K562 (cell line): ENCODE results near the gene TSPAN16. TPM values are rescaled to one million over a fixed set of nuclear protein-coding genes. Genes with fewer than 3 reads are reported as not detected.
A peak's percentile ranks its signal among the peaks of the same experiment; 100 is the strongest.

Source experiments
- ATAC-seq: fragments of 200-7000 bp; cut with Tn5 transposase; 3 replicates; pipeline ENCODE4 v1.9.1; 2020; ENCODE audit warnings: moderate library complexity
- BruUV-seq: library from RNA; stranded (reverse); fragments of 400-500 nt; replicated peaks from 2 replicates; lab custom pipeline; 2021; lab: Mats Ljungman, UMichigan
- CTCF ChIA-PET: fragments of 300-600 bp; formaldehyde crosslinking; extraction: SDS; loops from one replicate; lab custom pipeline; 2021; ENCODE audit warnings: low intra/inter-chr PET ratio; lab: Yijun Ruan, JAX
- POLR2A ChIA-PET: fragments of 300-600, 350-650 bp; sonication (Branson Sonifier 250); formaldehyde crosslinking; extraction: SDS; loops from one replicate; lab custom pipeline; 2021; ENCODE audit warnings: antibody characterized with exemption, inconsistent platforms; lab: Yijun Ruan, JAX
- DNase-seq, 4 experiments: peaks; one replicate each; pipeline versions ENCODE4 v3.0.0 to v3.0.0-alpha.2; 2011 to 2018; ENCODE audit warnings: low spot score in 3 of 4, mixed read lengths in 3 of 4; ENCODE audit errors: extremely low read depth in 1 of 4
- FAIRE-seq: peaks from 2 replicates; lab custom pipeline; 2011; peaks lifted over from hg19 to GRCh38; lab: Jason Lieb, UNC
- H2AFZ ChIP-seq: 2 replicates; pipeline ENCODE4 v1.6.0; 2011; ENCODE audit warnings: low read depth, low read length, control low read depth, inconsistent platforms
- H3K27ac ChIP-seq: fragments of 200-600 bp; 3 replicates; pipeline ENCODE4 v1.8.0; 2011; ENCODE audit warnings: low read depth, mild to moderate bottlenecking, control low read depth, inconsistent platforms, low read length, moderate library complexity, mixed read lengths; ENCODE audit errors: extremely low read depth
- H3K27me3 ChIP-seq, 2 experiments: fragments of 300-600 bp in 1 of 2; 2 replicates in 1 of 2; 3 replicates in 1 of 2; pipeline versions ENCODE4 v1.6.0 to v1.8.0; 2011; ENCODE audit warnings: inconsistent platforms in 2 of 2, low read length in 2 of 2, mild to moderate bottlenecking in 1 of 2, mixed read lengths in 1 of 2, moderate library complexity in 1 of 2; ENCODE audit not compliant: control insufficient read depth in 2 of 2, insufficient read depth in 2 of 2
- H3K36me3 ChIP-seq: fragments of 300-600 bp; 3 replicates; pipeline ENCODE4 v1.8.0; 2011; ENCODE audit warnings: mild to moderate bottlenecking, low read length, inconsistent platforms; ENCODE audit not compliant: control insufficient read depth, insufficient read depth
- H3K4me1 ChIP-seq, 2 experiments: fragments of 200-600 bp in 1 of 2; replicated peaks in 1 of 2; 2 replicates in 1 of 2; 3 replicates in 1 of 2; pipeline versions ENCODE4 v1.5.1 to v1.8.0; 2011; ENCODE audit warnings: inconsistent platforms in 2 of 2, low read length in 2 of 2, mild to moderate bottlenecking in 1 of 2, mixed read lengths in 1 of 2, moderate library complexity in 1 of 2; ENCODE audit not compliant: control insufficient read depth in 2 of 2, insufficient read depth in 2 of 2
- H3K4me2 ChIP-seq: 2 replicates; pipeline ENCODE4 v1.6.1; 2011; ENCODE audit warnings: low read length, control low read depth, inconsistent platforms, mixed read lengths; ENCODE audit not compliant: insufficient read depth
- H3K4me3 ChIP-seq: fragments of 200-600 bp; sonication (generic), shearing (Covaris generic); 2 replicates; pipeline ENCODE4 v1.5.1; 2016; ENCODE audit warnings: control low read depth, inconsistent platforms
- H3K79me2 ChIP-seq: fragments of 200-600 bp; 3 replicates; pipeline ENCODE4 v1.8.0; 2011; ENCODE audit warnings: low read length, inconsistent platforms; ENCODE audit not compliant: control insufficient read depth, insufficient read depth
- H3K9ac ChIP-seq, 2 experiments: 2 replicates each; pipeline versions ENCODE4 v1.6.0 to v1.6.1; 2011; ENCODE audit warnings: low read depth in 2 of 2, low read length in 2 of 2, control low read depth in 1 of 2, inconsistent platforms in 1 of 2, mild to moderate bottlenecking in 1 of 2, mixed read lengths in 1 of 2; ENCODE audit not compliant: insufficient read depth in 1 of 2
- H3K9me1 ChIP-seq: one replicate; pipeline ENCODE4 v1.6.0; 2011; ENCODE audit warnings: inconsistent platforms, mild to moderate bottlenecking, low read length, moderate library complexity; ENCODE audit not compliant: control insufficient read depth, insufficient read depth
- H3K9me3 ChIP-seq: replicated peaks from 2 replicates; pipeline ENCODE4 v1.5.1; 2011; ENCODE audit warnings: low read depth, low read length, inconsistent platforms; ENCODE audit not compliant: control insufficient read depth, insufficient read depth
- H4K20me1 ChIP-seq: replicated peaks from 2 replicates; pipeline ENCODE4 v1.6.1; 2011; ENCODE audit warnings: low read length, inconsistent platforms, mixed read lengths; ENCODE audit not compliant: control insufficient read depth, insufficient read depth
- BCOR ChIP-seq: fragments of 450-650 bp; IDR thresholded peaks from 2 replicates; pipeline ENCODE4 v1.6.1; 2016
- FOXK1 ChIP-seq: sonication (generic); formaldehyde crosslinking; IDR thresholded peaks from 2 replicates; pipeline ENCODE4 v1.8.0; 2022; ENCODE audit warnings: missing genetic modification reagents, mild to moderate bottlenecking, borderline replicate concordance
- HDAC2 ChIP-seq: fragments of 450-650 bp; IDR thresholded peaks from 2 replicates; pipeline ENCODE4 v1.6.1; 2016; ENCODE audit warnings: mild to moderate bottlenecking
- KDM1A ChIP-seq, 2 experiments: fragments of 450-650 bp; IDR thresholded peaks; 2 replicates each; pipeline ENCODE4 v1.6.1; 2016; ENCODE audit warnings: mild to moderate bottlenecking in 2 of 2
- MEIS2 ChIP-seq: fragments of 450-650 bp; IDR thresholded peaks from 2 replicates; pipeline ENCODE4 v1.6.1; 2014; ENCODE audit warnings: mild to moderate bottlenecking; ENCODE audit not compliant: partially characterized antibody
- MTA3 ChIP-seq: fragments of 450-650 bp; formaldehyde crosslinking; IDR thresholded peaks from 2 replicates; pipeline ENCODE4 v1.6.1; 2017; ENCODE audit warnings: mild to moderate bottlenecking, borderline replicate concordance
- NFATC3 ChIP-seq: fragments of 450-650 bp; IDR thresholded peaks from 2 replicates; pipeline ENCODE4 v1.6.1; 2017; ENCODE audit warnings: mild to moderate bottlenecking
- PTBP1 ChIP-seq: fragments of 200-400 bp; formaldehyde crosslinking; IDR thresholded peaks from 2 replicates; pipeline ENCODE4 v1.6.1; 2017; ENCODE audit warnings: low read depth, low read length
- RBM22 ChIP-seq: fragments of 200-400 bp; formaldehyde crosslinking; IDR thresholded peaks from 2 replicates; pipeline ENCODE4 v1.6.1; 2018; ENCODE audit warnings: low read length, low read depth; ENCODE audit not compliant: poor library complexity, severe bottlenecking
- SMAD2 ChIP-seq: fragments of 150-350 bp; IDR thresholded peaks from 2 replicates; pipeline ENCODE4 v1.6.1; 2014; ENCODE audit warnings: low read depth, mild to moderate bottlenecking, low read length
- SMARCA5 ChIP-seq: fragments of 450-650 bp; IDR thresholded peaks from 2 replicates; pipeline ENCODE4 v1.6.1; 2016
- THRAP3 ChIP-seq: fragments of 450-650 bp; IDR thresholded peaks from 2 replicates; pipeline ENCODE4 v1.6.1; 2016; ENCODE audit warnings: mild to moderate bottlenecking, inconsistent platforms, borderline replicate concordance
- XRCC4 ChIP-seq: IDR thresholded peaks from one replicate; pipeline ENCODE4 v1.6.1; 2011; ENCODE audit not compliant: insufficient read depth, insufficient read length; ENCODE audit errors: extremely low read depth
- ZBTB7A ChIP-seq: IDR thresholded peaks from 2 replicates; pipeline ENCODE4 v1.6.1; 2011; ENCODE audit warnings: low read depth, mild to moderate bottlenecking, low read length, moderate library complexity, borderline replicate concordance; ENCODE audit not compliant: control insufficient read depth
- ZNF146 ChIP-seq: IDR thresholded peaks from one replicate; pipeline ENCODE4 v1.6.1; 2018; ENCODE audit warnings: missing compliant biosample characterization; ENCODE audit not compliant: unreplicated experiment
- ZNF212 ChIP-seq: fragments of 450-650 bp; formaldehyde crosslinking; IDR thresholded peaks from 2 replicates; pipeline ENCODE4 v1.4.0; 2020; ENCODE audit warnings: mild to moderate bottlenecking
- ZNF583 ChIP-seq: fragments of 250-450 bp; sonication (Bioruptor Pico); IDR thresholded peaks from 2 replicates; pipeline ENCODE4 v1.4.0; 2020
- WGBS: fragments of 100-300 bp; shearing (Covaris generic); methylation state at CpG from one replicate; pipeline ENCODE4 v1.1.6; 2016; ENCODE audit warnings: low coverage, mixed read lengths; ENCODE audit not compliant: insufficient coverage; ENCODE audit errors: missing lambda C conversion rate; 5-methylcytosine and 5-hydroxymethylcytosine counted together
- in situ Hi-C: fragments of 300-500 bp; cut with MboI; formaldehyde crosslinking; loops from 4 replicates; pipeline ENCODE4 v1.15.0; 2018; ENCODE audit warnings: inconsistent platforms, mixed read lengths
- intact Hi-C: fragments of 100-400 bp; cut with micrococcal nuclease; formaldehyde crosslinking; loops from 2 replicates; pipeline ENCODE4 v1.14.2; 2022
- polyA plus RNA-seq, 8 experiments: library from polyadenylated mRNA; depleted of rRNA in 4 of 8; stranded (reverse) in 5 of 8; unstranded in 3 of 8; fragments of >200 nt; fragmentation: Nextera tagmentation in 2 of 8; fragmentation: Illumina TruSeq in 1 of 8; extraction: Ambion mirVana in 2 of 8; extraction: Trizol in 1 of 8; gene quantifications; 2 replicates each; pipeline versions ENCODE4 v1.2.1 to v1.2.3, GENCODE V29; 2011 to 2014; ENCODE audit warnings: inconsistent platforms in 1 of 8, missing spikeins in 1 of 8
- total RNA-seq, 7 experiments: library from RNA; depleted of rRNA in 6 of 7; stranded (reverse); fragments of >200 nt in 6 of 7; fragmentation: Illumina TruSeq in 2 of 7; extraction: Trizol in 2 of 7; gene quantifications; 2 replicates each; pipeline versions ENCODE4 v1.2.1 to v1.2.3, GENCODE V29; 2011 to 2021; ENCODE audit warnings: low replicate concordance in 1 of 7
- TF ChIP-seq, protein P1 (sequence below): sonication (generic); formaldehyde crosslinking; IDR thresholded peaks from 2 replicates; pipeline ENCODE4 v1.8.0; 2022; ENCODE audit warnings: mild to moderate bottlenecking, low read depth, missing genetic modification reagents
- TF ChIP-seq, protein P2 (sequence below): fragments of 250-450 bp; sonication (Bioruptor Pico); IDR thresholded peaks from 2 replicates; pipeline ENCODE4 v1.8.0; 2021; ENCODE audit warnings: mild to moderate bottlenecking, moderate library complexity
- TF ChIP-seq, protein P3 (sequence below): fragments of 250-450 bp; sonication (Bioruptor Pico); IDR thresholded peaks from 2 replicates; pipeline ENCODE4 v1.6.1; 2021; ENCODE audit warnings: mild to moderate bottlenecking

Gene TSPAN16
- total and polyA plus RNA-seq, 9 of the 15 experiments (the other 6 are each of a cell fraction or from before 2014, with no cell fraction given): not detected

DNA sequence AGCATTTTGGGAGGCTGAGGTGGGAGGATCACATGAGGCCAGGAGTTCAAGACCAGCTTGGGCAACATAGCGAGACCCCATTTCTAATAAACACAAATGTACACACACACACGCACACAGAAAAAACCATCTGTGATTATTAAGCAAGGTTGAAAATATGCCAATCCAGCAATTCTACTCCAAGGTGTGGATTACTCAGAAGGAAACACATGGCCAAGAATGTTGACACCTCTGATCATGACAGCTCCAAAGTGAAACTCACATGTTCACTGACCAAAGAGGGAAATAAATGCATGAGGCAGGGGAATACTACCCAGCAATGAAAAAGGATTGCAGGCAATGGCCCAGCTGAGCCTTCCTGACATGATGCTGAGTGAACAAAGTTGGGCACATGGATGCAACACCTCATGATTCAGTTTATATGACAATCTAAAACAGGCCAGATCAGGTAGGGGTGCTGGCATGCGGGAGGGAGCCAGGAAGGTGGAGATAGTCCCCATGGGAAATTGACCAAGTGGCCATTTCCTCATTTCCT lies 38.0 kb upstream of the TSPAN16 start (continued):
- peak; percentile 98 for TF ChIP-seq ZNF146 (CRISPR knock-in tag)
- TF ChIP-seq, all 486 proteins: peak for 11

DNA sequence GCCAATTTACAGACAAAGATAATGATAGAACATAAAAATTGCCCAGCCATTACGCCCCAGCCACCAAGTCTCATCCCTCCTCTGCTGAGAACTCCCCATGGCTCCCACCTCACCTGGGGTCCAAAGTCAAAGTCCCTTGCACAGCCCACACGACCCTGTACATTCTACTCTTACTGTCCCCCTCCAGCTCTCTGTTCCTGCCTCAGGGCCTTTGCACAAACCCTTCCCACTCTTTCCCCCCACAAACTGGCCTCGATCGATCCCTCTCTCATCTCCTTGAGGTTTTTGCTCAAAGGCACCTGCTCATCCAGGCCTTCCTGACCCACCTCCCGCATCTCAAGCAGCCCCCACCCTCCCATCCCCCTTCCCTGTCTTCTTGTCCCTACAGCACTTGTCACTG lies 35.0 kb upstream of the TSPAN16 start:
- ChIA-PET CTCF (no interaction called here), POLR2A (interaction anchor here (0.7 to 1.4 kb wide), 3 partner anchors 8 to 22 kb away, joined by 3 to 4 read pairs (median 4); no protein-coding TSS in a partner anchor)
- in situ Hi-C loops (no loop called here), intact Hi-C loops (no loop called here)
- Histone ChIP-seq H3K4me2 (no peak overlapping the region; the same call in 1 of the 2 replicates), H3K9me3 (no peaks in the 10 kb centered on the region), H3K4me1 (peaks cover 5 to 23% of the 10 kb centered on the region in 2 experiments; a peak in 3 of 5 replicates), H3K9me1 (no peaks in the 10 kb centered on the region), H3K9ac (no peak overlapping the region; a peak in 1 of 4 replicates), H3K36me3 (no peaks in the 10 kb centered on the region), H3K4me3 (no peak overlapping the region), H3K27me3 (no peaks in the 10 kb centered on the region), H4K20me1 (0 out of 2 replicates have a peak, but pooled peaks cover 7% of the 10 kb centered on the region), H2AFZ (no peak overlapping the region), H3K79me2 (no peaks in the 10 kb centered on the region), H3K27ac (no peak overlapping the region)
- 57% methylated on average over 5 of the region's 5 CpGs for WGBS
- ATAC-seq: no peak
- BruUV-seq: no TSS peak
- FAIRE-seq: no peak
- DNase-seq: no peak
- TF ChIP-seq KDM1A (IDR thresholded peaks at IDR 0.05) (peak; percentile 62 to 72), MTA3 (no peak), FOXK1 (CRISPR knock-in tag) (no peak), RBM22 (no peak), THRAP3 (no peak), NFATC3 (no peak), BCOR (peak; percentile 86), PTBP1 (0 out of 2 replicates have a peak, but pooled peaks have one; percentile 39), HDAC2 (0 out of 2 replicates have a peak, but pooled peaks have one; percentile 16), ZNF583 (CRISPR knock-in tag) (no peak), MEIS2 (no peak), SMARCA5 (peak; percentile 79), XRCC4 (no peak), ZBTB7A (no peak), SMAD2 (no peak), ZNF212 (CRISPR knock-in tag) (no peak)
- TF ChIP-seq, protein P1, sequence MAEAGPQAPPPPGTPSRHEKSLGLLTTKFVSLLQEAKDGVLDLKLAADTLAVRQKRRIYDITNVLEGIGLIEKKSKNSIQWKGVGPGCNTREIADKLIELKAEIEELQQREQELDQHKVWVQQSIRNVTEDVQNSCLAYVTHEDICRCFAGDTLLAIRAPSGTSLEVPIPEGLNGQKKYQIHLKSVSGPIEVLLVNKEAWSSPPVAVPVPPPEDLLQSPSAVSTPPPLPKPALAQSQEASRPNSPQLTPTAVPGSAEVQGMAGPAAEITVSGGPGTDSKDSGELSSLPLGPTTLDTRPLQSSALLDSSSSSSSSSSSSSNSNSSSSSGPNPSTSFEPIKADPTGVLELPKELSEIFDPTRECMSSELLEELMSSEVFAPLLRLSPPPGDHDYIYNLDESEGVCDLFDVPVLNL (CRISPR knock-in tag): no peak
- TF ChIP-seq, protein P2, sequence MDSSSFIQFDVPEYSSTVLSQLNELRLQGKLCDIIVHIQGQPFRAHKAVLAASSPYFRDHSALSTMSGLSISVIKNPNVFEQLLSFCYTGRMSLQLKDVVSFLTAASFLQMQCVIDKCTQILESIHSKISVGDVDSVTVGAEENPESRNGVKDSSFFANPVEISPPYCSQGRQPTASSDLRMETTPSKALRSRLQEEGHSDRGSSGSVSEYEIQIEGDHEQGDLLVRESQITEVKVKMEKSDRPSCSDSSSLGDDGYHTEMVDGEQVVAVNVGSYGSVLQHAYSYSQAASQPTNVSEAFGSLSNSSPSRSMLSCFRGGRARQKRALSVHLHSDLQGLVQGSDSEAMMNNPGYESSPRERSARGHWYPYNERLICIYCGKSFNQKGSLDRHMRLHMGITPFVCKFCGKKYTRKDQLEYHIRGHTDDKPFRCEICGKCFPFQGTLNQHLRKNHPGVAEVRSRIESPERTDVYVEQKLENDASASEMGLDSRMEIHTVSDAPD (CRISPR knock-in tag): no peak
- TF ChIP-seq, protein P3, sequence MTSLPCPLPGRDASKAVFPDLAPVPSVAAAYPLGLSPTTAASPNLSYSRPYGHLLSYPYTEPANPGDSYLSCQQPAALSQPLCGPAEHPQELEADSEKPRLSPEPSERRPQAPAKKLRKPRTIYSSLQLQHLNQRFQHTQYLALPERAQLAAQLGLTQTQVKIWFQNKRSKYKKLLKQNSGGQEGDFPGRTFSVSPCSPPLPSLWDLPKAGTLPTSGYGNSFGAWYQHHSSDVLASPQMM (CRISPR knock-in tag): no peak
